Lung (tissue), 12 donors: ENCODE results near the gene ARHGEF4. TPM values are rescaled to one million over a fixed set of nuclear protein-coding genes. Genes with fewer than 3 reads are reported as not detected.

Experiments used
- ATAC-seq: fragments of 200-7000 bp; cut with Tn5 transposase; one replicate; pipeline ENCODE4 v1.9.1; 2020; ENCODE audit warnings: moderate number of reproducible peaks; ENCODE audit not compliant: insufficient read depth, low FRiP score
- DNase-seq, 3 donors: peaks; one replicate each; pipeline ENCODE4 v3.0.0-alpha.2; 2013 to 2017
- H3K27ac ChIP-seq, 2 donors: one replicate each; pipeline ENCODE4 v1.5.1; 2013; ENCODE audit warnings: mild to moderate bottlenecking in 2 of 2, moderate library complexity in 2 of 2, control low read depth in 1 of 2, inconsistent platforms in 1 of 2, low read depth in 1 of 2, low read length in 1 of 2
- H3K27me3 ChIP-seq, 3 donors: one replicate each; pipeline ENCODE4 v1.5.1; 2013; ENCODE audit warnings: low read length in 2 of 3; ENCODE audit not compliant: control insufficient read depth in 3 of 3, insufficient read depth in 3 of 3
- H3K36me3 ChIP-seq, 4 donors: one replicate each; pipeline ENCODE4 v1.5.1; 2013; ENCODE audit warnings: low read length in 4 of 4, mild to moderate bottlenecking in 1 of 4, moderate library complexity in 1 of 4; ENCODE audit not compliant: control insufficient read depth in 4 of 4, insufficient read depth in 4 of 4
- H3K4me1 ChIP-seq, 5 donors: one replicate each; pipeline ENCODE4 v1.5.1; 2013; ENCODE audit warnings: low read length in 5 of 5, mild to moderate bottlenecking in 2 of 5, moderate library complexity in 1 of 5; ENCODE audit not compliant: control insufficient read depth in 5 of 5, insufficient read depth in 5 of 5
- H3K4me3 ChIP-seq: one replicate; pipeline ENCODE4 v1.5.1; 2013; ENCODE audit warnings: mild to moderate bottlenecking, control low read depth, moderate library complexity
- H3K9ac ChIP-seq, 2 donors: one replicate each; pipeline ENCODE4 v1.5.1; 2013; ENCODE audit warnings: low read length in 2 of 2, control low read depth in 1 of 2; ENCODE audit not compliant: insufficient read depth in 1 of 2
- H3K9me3 ChIP-seq, 4 donors: one replicate each; pipeline ENCODE4 v1.5.1; 2013; ENCODE audit warnings: low read length in 3 of 4, mild to moderate bottlenecking in 1 of 4, moderate library complexity in 1 of 4; ENCODE audit not compliant: control insufficient read depth in 4 of 4, insufficient read depth in 3 of 4
- WGBS, 2 donors: extraction: QIAGEN DNeasy Blood & Tissue Kit; methylation state at CpG; one replicate each; pipeline ENCODE4 v1.1.7; 2013; 5-methylcytosine and 5-hydroxymethylcytosine counted together
- polyA plus RNA-seq, 2 donors: library from polyadenylated mRNA; stranded (reverse); fragments of 200-250 nt; gene quantifications; one replicate each; pipeline ENCODE4 v1.2.1, GENCODE V29; 2013
- total RNA-seq, 2 donors: library from RNA; depleted of rRNA in 1 of 2; stranded (reverse); fragments of >200 nt in 1 of 2; gene quantifications; one replicate each; pipeline ENCODE4 v1.2.1, GENCODE V29; 2014 to 2021
- TF ChIP-seq, protein P1 (sequence below): IDR thresholded peaks from 2 replicates; pipeline ENCODE4 v1.5.1; 2012; ENCODE audit warnings: mild to moderate bottlenecking; ENCODE audit errors: control extremely low read depth, extremely low read depth
- donor health status: control.
- donor health status: control.
- donor health status: Bipolar disorder and iron deficiency.
- donor health status: healthy.
- donor health status: DM: yes; HTN: yes; CAD: no.

The ARHGEF4 gene
- total and polyA plus RNA-seq, 4 donors = 1.8 to 15.9 (median 6.9) TPM

- H3K4me3 ChIP-seq = no peak overlapping the region
- DNase-seq (no peak), ATAC-seq (no peak)
- no peaks in the 10 kb centered on the region for H3K27me3 ChIP-seq
- no peak overlapping the region for H3K9ac ChIP-seq
- H3K9me3 ChIP-seq = peaks cover 0 to 2% (median 0%) of the 10 kb centered on the region in 4 donors
- TF ChIP-seq, protein P1, sequence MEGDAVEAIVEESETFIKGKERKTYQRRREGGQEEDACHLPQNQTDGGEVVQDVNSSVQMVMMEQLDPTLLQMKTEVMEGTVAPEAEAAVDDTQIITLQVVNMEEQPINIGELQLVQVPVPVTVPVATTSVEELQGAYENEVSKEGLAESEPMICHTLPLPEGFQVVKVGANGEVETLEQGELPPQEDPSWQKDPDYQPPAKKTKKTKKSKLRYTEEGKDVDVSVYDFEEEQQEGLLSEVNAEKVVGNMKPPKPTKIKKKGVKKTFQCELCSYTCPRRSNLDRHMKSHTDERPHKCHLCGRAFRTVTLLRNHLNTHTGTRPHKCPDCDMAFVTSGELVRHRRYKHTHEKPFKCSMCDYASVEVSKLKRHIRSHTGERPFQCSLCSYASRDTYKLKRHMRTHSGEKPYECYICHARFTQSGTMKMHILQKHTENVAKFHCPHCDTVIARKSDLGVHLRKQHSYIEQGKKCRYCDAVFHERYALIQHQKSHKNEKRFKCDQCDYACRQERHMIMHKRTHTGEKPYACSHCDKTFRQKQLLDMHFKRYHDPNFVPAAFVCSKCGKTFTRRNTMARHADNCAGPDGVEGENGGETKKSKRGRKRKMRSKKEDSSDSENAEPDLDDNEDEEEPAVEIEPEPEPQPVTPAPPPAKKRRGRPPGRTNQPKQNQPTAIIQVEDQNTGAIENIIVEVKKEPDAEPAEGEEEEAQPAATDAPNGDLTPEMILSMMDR = no peak
- WGBS, 2 donors = 69 to 74% methylated on average over 12 of the region's 12 CpGs
- H3K36me3 ChIP-seq = no peaks in the 10 kb centered on the region
- H3K4me1 ChIP-seq = no peaks in the 10 kb centered on the region
- H3K27ac ChIP-seq = no peak overlapping the region
These were observed 28.0 kb upstream of the ARHGEF4 start for GRCh38 chr2:130808482-130809268.

DNA sequence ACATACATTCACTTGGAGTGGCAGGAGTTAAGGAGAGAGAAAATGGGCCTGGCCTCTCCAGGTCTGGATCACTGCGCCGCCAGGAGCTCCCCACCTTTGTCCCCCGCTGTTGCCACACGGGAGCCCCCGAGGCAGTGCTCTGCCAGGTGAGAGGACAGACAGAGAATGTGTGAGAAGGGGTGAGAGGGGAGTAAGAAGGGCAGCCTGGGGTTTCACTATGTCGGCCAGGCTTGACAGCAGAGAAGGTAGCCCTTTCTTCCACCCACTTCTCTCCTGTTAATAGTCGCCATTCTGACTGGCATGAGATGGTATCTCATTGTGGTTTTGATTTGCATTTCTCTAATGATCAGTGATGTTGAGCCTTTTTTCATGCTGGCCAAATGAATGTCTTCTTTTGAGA, 26.2 kb upstream of the ARHGEF4 start:
- H3K9me3 ChIP-seq = peaks cover 0 to 2% (median 0%) of the 10 kb centered on the region in 4 donors
- no peaks in the 10 kb centered on the region for H3K27me3 ChIP-seq
- TF ChIP-seq, protein P1 = no peak
- H3K4me3 ChIP-seq = no peak overlapping the region
- 48 to 51% methylated on average over 7 of the region's 7 CpGs for WGBS, 2 donors
- ATAC-seq (no peak), DNase-seq (no peak)
- no peak overlapping the region for H3K9ac ChIP-seq
- no peaks in the 10 kb centered on the region for H3K36me3 ChIP-seq
- no peak overlapping the region for H3K27ac ChIP-seq
- no peaks in the 10 kb centered on the region for H3K4me1 ChIP-seq

DNA sequence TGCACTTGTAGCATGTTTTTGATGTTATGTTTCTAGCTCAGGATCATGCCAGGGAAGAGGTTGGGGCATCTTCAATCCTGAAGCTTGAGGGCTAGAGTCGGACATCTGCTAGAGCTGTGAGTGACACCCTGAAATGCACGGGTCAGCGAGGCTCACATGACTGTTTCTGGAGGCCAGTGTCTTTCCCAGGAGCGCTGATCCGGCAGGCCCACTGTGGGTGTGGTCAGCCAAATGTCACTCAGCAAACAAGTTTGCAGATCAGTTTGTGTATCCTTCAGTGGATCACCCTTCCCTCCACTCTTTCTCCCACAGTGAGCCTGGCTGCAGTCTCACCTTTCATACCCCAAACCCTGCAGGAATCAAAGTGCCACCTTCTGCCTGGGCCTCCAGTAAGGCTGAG, 23.0 kb upstream of the ARHGEF4 start:
- Histone ChIP-seq H3K9me3 (peaks cover 0 to 3% (median 0%) of the 10 kb centered on the region in 4 donors), H3K27ac (no peak overlapping the region), H3K4me1 (no peaks in the 10 kb centered on the region), H3K36me3 (no peaks in the 10 kb centered on the region), H3K4me3 (no peak overlapping the region), H3K27me3 (no peaks in the 10 kb centered on the region), H3K9ac (no peak overlapping the region)
- no peak for DNase-seq
- no peak for ATAC-seq
- TF ChIP-seq, protein P1 = no peak
- WGBS, 2 donors = 67 to 74% methylated on average over 5 of the region's 5 CpGs
